ENCODE measurements around the gene HS3ST1.

Gene HS3ST1

DNA sequence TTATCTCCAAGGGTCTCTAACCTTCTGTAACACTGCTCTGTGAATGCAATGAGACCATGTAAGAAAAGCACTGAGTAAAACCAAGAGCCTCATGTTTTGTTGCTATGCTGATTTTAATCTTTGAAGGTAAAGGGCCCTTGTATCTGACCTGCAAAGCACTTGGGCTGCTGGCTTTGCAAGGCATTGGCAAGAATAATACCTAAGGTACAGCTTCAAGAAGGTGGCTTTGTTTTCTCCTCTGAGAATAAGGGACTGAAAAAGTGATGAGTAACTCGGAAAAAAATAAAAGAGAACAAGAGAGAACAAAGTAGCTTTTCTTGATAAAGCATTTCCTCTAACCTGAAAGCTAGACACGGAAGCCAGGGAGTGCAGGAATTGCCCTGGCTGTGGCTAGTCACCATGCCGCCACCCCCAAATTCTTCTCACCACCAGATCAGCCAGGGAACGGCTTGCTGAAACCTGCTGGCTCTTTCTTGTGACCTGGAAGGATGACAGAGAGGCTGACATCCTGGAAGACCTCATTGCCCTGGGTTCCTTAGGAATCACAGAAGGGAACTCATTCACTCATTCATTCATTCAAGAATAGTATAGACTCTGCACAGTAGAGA is 41.8 kb upstream of the HS3ST1 start:
- Histone ChIP-seq H3F3A (ENCODE audit: low read depth) (no peaks in the 10 kb centered on the region), H3K4me3 (ENCODE audit: low read length, poor library complexity, severe bottlenecking) (no peak overlapping the region), H3K36me3 (ENCODE audit: insufficient read depth, low read length) (no peaks in the 10 kb centered on the region), H3K27me3 (ENCODE audit: insufficient read depth, low read length, poor library complexity, severe bottlenecking) (no peaks in the 10 kb centered on the region), H3K9me3 (ENCODE audit: insufficient read depth, low read depth, low read length) (no peaks in the 10 kb centered on the region), H4K20me1 (ENCODE audit: insufficient read depth, low read length, poor library complexity, severe bottlenecking) (no peaks in the 10 kb centered on the region), H3K4me2 (ENCODE audit: low read depth, low read length, poor library complexity, severe bottlenecking) (no peak overlapping the region), H3K4me1 (ENCODE audit: insufficient read depth, low read length, poor library complexity, severe bottlenecking) (peaks cover 17% of the 10 kb centered on the region), H2AFZ (ENCODE audit: low read length) (no peak overlapping the region), H3K9me2 (replicated peaks; ENCODE audit: low read depth, low read length) (no peaks in the 10 kb centered on the region), H3K79me2 (ENCODE audit: insufficient read depth, low read length) (no peaks in the 10 kb centered on the region), H3K9ac (ENCODE audit: low read depth, low read length, poor library complexity, severe bottlenecking) (no peak overlapping the region)
- no peak for TF ChIP-seq EZH2phosphoT487 (IDR thresholded peaks at IDR 0.05; ENCODE audit: borderline replicate concordance)
- TF ChIP-seq, protein P1, sequence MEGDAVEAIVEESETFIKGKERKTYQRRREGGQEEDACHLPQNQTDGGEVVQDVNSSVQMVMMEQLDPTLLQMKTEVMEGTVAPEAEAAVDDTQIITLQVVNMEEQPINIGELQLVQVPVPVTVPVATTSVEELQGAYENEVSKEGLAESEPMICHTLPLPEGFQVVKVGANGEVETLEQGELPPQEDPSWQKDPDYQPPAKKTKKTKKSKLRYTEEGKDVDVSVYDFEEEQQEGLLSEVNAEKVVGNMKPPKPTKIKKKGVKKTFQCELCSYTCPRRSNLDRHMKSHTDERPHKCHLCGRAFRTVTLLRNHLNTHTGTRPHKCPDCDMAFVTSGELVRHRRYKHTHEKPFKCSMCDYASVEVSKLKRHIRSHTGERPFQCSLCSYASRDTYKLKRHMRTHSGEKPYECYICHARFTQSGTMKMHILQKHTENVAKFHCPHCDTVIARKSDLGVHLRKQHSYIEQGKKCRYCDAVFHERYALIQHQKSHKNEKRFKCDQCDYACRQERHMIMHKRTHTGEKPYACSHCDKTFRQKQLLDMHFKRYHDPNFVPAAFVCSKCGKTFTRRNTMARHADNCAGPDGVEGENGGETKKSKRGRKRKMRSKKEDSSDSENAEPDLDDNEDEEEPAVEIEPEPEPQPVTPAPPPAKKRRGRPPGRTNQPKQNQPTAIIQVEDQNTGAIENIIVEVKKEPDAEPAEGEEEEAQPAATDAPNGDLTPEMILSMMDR (conservative IDR thresholded peaks at IDR 0.05; ENCODE audit: low read length), result no peak

DNA sequence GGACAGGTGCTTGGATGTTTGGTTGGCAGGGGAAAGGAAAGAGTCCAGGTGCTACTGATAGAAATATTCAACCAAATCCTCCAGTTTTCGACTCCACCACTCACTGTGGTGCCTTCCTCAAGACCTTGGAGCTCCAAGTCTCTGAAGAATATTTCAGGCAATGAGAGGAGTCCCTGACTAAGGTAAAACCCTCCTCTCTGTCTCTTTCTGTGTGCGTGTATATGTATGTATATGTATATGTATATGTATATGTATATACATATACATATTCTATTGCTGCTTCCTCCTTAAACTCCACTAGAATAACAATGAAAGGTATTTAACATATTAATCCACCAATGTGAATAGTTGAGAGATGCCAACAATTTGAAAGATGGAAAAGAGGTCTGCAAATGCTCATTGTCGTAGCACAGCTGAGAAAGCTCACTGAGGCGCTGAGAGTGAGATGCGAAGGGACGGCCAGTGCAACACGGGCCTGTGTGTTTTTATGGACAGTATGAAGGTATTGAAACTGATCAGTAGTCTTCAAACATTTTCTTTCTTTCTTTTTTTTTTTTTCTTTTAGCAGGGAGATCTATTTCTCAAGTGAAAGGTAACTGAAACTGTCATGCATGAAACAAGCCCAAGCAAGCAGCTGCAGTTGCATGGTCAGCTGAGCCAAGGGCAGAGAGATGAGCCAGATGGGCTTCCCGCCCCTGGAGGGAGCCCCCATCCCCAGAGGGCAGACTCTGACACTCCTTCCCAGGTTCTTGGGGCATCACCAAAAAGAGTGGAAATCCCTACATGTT is 41.1 kb upstream of the HS3ST1 start:
- Histone ChIP-seq H3K9ac (ENCODE audit: low read depth, low read length, poor library complexity, severe bottlenecking) (no peak overlapping the region), H3F3A (ENCODE audit: low read depth) (no peaks in the 10 kb centered on the region), H3K9me2 (replicated peaks; ENCODE audit: low read depth, low read length) (no peaks in the 10 kb centered on the region), H3K4me3 (ENCODE audit: low read length, poor library complexity, severe bottlenecking) (no peak overlapping the region), H3K4me1 (ENCODE audit: insufficient read depth, low read length, poor library complexity, severe bottlenecking) (peaks cover 17% of the 10 kb centered on the region), H3K36me3 (ENCODE audit: insufficient read depth, low read length) (no peaks in the 10 kb centered on the region), H3K9me3 (ENCODE audit: insufficient read depth, low read depth, low read length) (no peaks in the 10 kb centered on the region), H3K79me2 (ENCODE audit: insufficient read depth, low read length) (no peaks in the 10 kb centered on the region), H4K20me1 (ENCODE audit: insufficient read depth, low read length, poor library complexity, severe bottlenecking) (no peaks in the 10 kb centered on the region), H3K4me2 (ENCODE audit: low read depth, low read length, poor library complexity, severe bottlenecking) (no peak overlapping the region), H3K27me3 (ENCODE audit: insufficient read depth, low read length, poor library complexity, severe bottlenecking) (no peaks in the 10 kb centered on the region), H2AFZ (ENCODE audit: low read length) (no peak overlapping the region)
- no peak for TF ChIP-seq EZH2phosphoT487 (IDR thresholded peaks at IDR 0.05; ENCODE audit: borderline replicate concordance)
- TF ChIP-seq, protein P1 (conservative IDR thresholded peaks at IDR 0.05; ENCODE audit: low read length), result no peak

DNA sequence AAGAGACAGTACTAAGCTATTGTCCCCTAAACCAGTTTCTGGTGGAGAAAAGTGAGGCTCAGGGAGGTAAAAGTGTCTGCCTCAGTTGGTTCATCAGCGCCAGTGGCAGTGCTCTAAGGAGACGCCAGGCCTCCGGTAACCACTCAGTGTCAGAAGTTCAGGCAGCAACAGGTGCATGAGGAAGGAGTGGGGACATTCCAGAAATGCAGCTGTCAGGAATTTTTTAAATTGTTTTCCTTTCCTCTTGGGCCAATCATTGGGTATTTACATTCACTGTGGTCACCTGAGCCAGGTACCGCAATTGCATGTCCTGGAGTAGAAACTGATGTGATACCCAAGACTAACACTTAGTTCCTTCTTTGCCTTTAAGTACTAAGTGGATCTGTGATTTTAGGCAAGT is 40.2 kb upstream of the HS3ST1 start:
- no peaks in the 10 kb centered on the region for H3K27me3 ChIP-seq (ENCODE audit: insufficient read depth, low read length, poor library complexity, severe bottlenecking)
- H3K79me2 ChIP-seq (ENCODE audit: insufficient read depth, low read length), result no peaks in the 10 kb centered on the region
- no peaks in the 10 kb centered on the region for H3K9me2 ChIP-seq (replicated peaks; ENCODE audit: low read depth, low read length)
- no peak overlapping the region for H3K9ac ChIP-seq (ENCODE audit: low read depth, low read length, poor library complexity, severe bottlenecking)
- no peaks in the 10 kb centered on the region for H3K36me3 ChIP-seq (ENCODE audit: insufficient read depth, low read length)
- H3K4me1 ChIP-seq (ENCODE audit: insufficient read depth, low read length, poor library complexity, severe bottlenecking), result peaks cover 17% of the 10 kb centered on the region
- H4K20me1 ChIP-seq (ENCODE audit: insufficient read depth, low read length, poor library complexity, severe bottlenecking), result no peaks in the 10 kb centered on the region
- no peak overlapping the region for H2AFZ ChIP-seq (ENCODE audit: low read length)
- no peak overlapping the region for H3K4me2 ChIP-seq (ENCODE audit: low read depth, low read length, poor library complexity, severe bottlenecking)
- H3F3A ChIP-seq (ENCODE audit: low read depth), result no peaks in the 10 kb centered on the region
- no peaks in the 10 kb centered on the region for H3K9me3 ChIP-seq (ENCODE audit: insufficient read depth, low read depth, low read length)
- TF ChIP-seq, protein P1 (conservative IDR thresholded peaks at IDR 0.05; ENCODE audit: low read length), result no peak
- no peak for TF ChIP-seq EZH2phosphoT487 (IDR thresholded peaks at IDR 0.05; ENCODE audit: borderline replicate concordance)
- H3K4me3 ChIP-seq (ENCODE audit: low read length, poor library complexity, severe bottlenecking), result no peak overlapping the region

Measured in Loucy (cell line).